Loucy (cell line): ENCODE results near the gene C10orf105.
A peak's percentile ranks its signal among the peaks of the same experiment; 100 is the strongest.

Experiments
- H2AFZ ChIP-seq: fragments of 200-600 bp; sonication (generic); 2 replicates; pipeline ENCODE4 v1.6.0; 2016; ENCODE audit warnings: antibody characterized with exemption, mild to moderate bottlenecking, low read length, moderate library complexity
- H3F3A ChIP-seq: fragments of 200-600 bp; 2 replicates; pipeline ENCODE4 v1.6.0; 2016; ENCODE audit warnings: antibody characterized with exemption, low read depth, mild to moderate bottlenecking
- H3K27me3 ChIP-seq: fragments of 200-600 bp; sonication (generic); 2 replicates; pipeline ENCODE4 v1.6.1; 2014; ENCODE audit warnings: low read length, mild to moderate bottlenecking; ENCODE audit not compliant: insufficient read depth, poor library complexity, severe bottlenecking
- H3K36me3 ChIP-seq: fragments of 200-600 bp; sonication (generic); 2 replicates; pipeline ENCODE4 v1.6.1; 2016; ENCODE audit warnings: low read length; ENCODE audit not compliant: insufficient read depth
- H3K4me1 ChIP-seq: fragments of 200-600 bp; sonication (generic); 2 replicates; pipeline ENCODE4 v1.5.1; 2014; ENCODE audit warnings: low read length, mild to moderate bottlenecking; ENCODE audit not compliant: insufficient read depth, poor library complexity, severe bottlenecking
- H3K4me2 ChIP-seq: fragments of 200-600 bp; sonication (generic); 2 replicates; pipeline ENCODE4 v1.6.0; 2014; ENCODE audit warnings: antibody characterized with exemption, low read length, low read depth, mild to moderate bottlenecking; ENCODE audit not compliant: poor library complexity, severe bottlenecking
- H3K4me3 ChIP-seq: fragments of 200-600 bp; sonication (generic); 2 replicates; pipeline ENCODE4 v1.5.1; 2014; ENCODE audit warnings: low read length, mild to moderate bottlenecking, mixed read lengths; ENCODE audit not compliant: poor library complexity, severe bottlenecking
- H3K79me2 ChIP-seq: fragments of 200-600 bp; sonication (generic); 2 replicates; pipeline ENCODE4 v1.6.1; 2014; ENCODE audit warnings: low read length; ENCODE audit not compliant: insufficient read depth
- H3K9ac ChIP-seq: fragments of 200-600 bp; sonication (generic); 2 replicates; pipeline ENCODE4 v1.6.0; 2014; ENCODE audit warnings: mild to moderate bottlenecking, low read depth, low read length, moderate library complexity; ENCODE audit not compliant: poor library complexity, severe bottlenecking
- H3K9me2 ChIP-seq: fragments of 200-600 bp; sonication (generic); replicated peaks from 2 replicates; pipeline ENCODE4 v1.6.1; 2016; ENCODE audit warnings: low read depth, low read length, mixed read lengths
- H3K9me3 ChIP-seq: fragments of 200-600 bp; sonication (generic); 2 replicates; pipeline ENCODE4 v1.6.1; 2014; ENCODE audit warnings: mild to moderate bottlenecking, antibody characterized with exemption, low read length, low read depth; ENCODE audit not compliant: insufficient read depth
- H4K20me1 ChIP-seq: fragments of 200-600 bp; sonication (generic); 2 replicates; pipeline ENCODE4 v1.6.0; 2014; ENCODE audit warnings: antibody characterized with exemption, low read length, mild to moderate bottlenecking; ENCODE audit not compliant: insufficient read depth, poor library complexity, severe bottlenecking
- CTCF ChIP-seq: fragments of 200-600 bp; sonication (generic); conservative IDR thresholded peaks from 2 replicates; pipeline ENCODE4 v1.5.1; 2014; ENCODE audit warnings: mild to moderate bottlenecking, antibody characterized with exemption, low read length
- EZH2phosphoT487 ChIP-seq: fragments of 200-600 bp; IDR thresholded peaks from 2 replicates; pipeline ENCODE4 v1.6.1; 2018; ENCODE audit warnings: antibody characterized with exemption, mild to moderate bottlenecking, moderate library complexity, borderline replicate concordance

C10orf105 gene

GRCh38 chr10:71741029-71741428 is 21.5 kb upstream of the C10orf105 start:
- Histone ChIP-seq H3K9ac (peak overlapping the region; percentile 43), H2AFZ (no peak overlapping the region), H4K20me1 (no peaks in the 10 kb centered on the region), H3F3A (no peaks in the 10 kb centered on the region), H3K27me3 (no peaks in the 10 kb centered on the region), H3K79me2 (no peaks in the 10 kb centered on the region), H3K36me3 (no peaks in the 10 kb centered on the region), H3K4me3 (no peak overlapping the region), H3K4me1 (peaks cover 63% of the 10 kb centered on the region), H3K4me2 (peak overlapping the region; percentile 59), H3K9me2 (no peaks in the 10 kb centered on the region), H3K9me3 (no peaks in the 10 kb centered on the region)
- TF ChIP-seq CTCF (no peak), EZH2phosphoT487 (no peak)

DNA sequence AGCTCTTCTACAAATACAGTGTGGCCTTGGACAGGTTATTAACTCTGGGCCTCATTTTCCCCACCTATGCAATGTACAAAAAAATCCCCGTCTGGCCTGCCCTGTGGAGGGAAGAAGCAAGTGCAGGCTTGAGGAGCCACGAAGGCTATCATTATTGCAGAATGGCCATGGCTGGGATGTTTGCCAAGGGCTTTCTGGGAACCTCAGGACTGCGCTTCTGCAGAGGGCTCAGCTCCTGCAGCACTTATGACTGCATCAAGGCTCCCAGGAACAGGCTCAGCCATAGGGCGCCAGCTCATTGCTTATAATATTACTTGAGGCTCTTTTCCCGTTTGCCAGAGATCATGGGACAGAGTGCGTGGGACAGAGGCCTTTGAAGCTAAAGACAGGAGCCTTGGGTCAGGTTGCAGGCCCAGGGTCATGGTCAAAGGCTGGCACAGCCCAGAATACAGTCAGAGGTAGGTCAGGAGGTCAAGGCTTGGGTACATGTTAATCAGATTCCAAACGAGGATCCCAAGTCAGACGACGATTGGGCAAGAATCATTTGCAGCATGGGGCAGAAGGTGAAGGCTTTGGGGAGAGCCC is 20.6 kb upstream of the C10orf105 start:
- no peak overlapping the region for H2AFZ ChIP-seq
- no peaks in the 10 kb centered on the region for H3K79me2 ChIP-seq
- H3K9ac ChIP-seq: no peak overlapping the region
- H3K4me3 ChIP-seq: no peak overlapping the region
- no peaks in the 10 kb centered on the region for H3K27me3 ChIP-seq
- peaks cover 66% of the 10 kb centered on the region for H3K4me1 ChIP-seq
- H3K9me2 ChIP-seq: no peaks in the 10 kb centered on the region
- no peak for TF ChIP-seq CTCF
- no peak overlapping the region for H3K4me2 ChIP-seq
- no peaks in the 10 kb centered on the region for H3K9me3 ChIP-seq
- H3F3A ChIP-seq: no peaks in the 10 kb centered on the region
- H4K20me1 ChIP-seq: no peaks in the 10 kb centered on the region
- no peaks in the 10 kb centered on the region for H3K36me3 ChIP-seq

- H3F3A ChIP-seq: no peaks in the 10 kb centered on the region
- no peaks in the 10 kb centered on the region for H3K36me3 ChIP-seq
- H4K20me1 ChIP-seq: no peaks in the 10 kb centered on the region
- H3K9me3 ChIP-seq: no peaks in the 10 kb centered on the region
- H3K27me3 ChIP-seq: no peaks in the 10 kb centered on the region
- no peak overlapping the region for H3K4me3 ChIP-seq
- H3K4me2 ChIP-seq: no peak overlapping the region
- H3K9me2 ChIP-seq: no peaks in the 10 kb centered on the region
- no peak overlapping the region for H2AFZ ChIP-seq
- H3K9ac ChIP-seq: no peak overlapping the region
- no peak for TF ChIP-seq CTCF
- no peak for TF ChIP-seq EZH2phosphoT487
- H3K79me2 ChIP-seq: no peaks in the 10 kb centered on the region
- H3K4me1 ChIP-seq: peaks cover 72% of the 10 kb centered on the region
Observed at GRCh38 chr10:71739358-71739900, 19.9 kb upstream of the C10orf105 start.
